NCI-H510A treated with DMSO at 0.1 percent for 48 hours (cell line): ENCODE data around the gene MAP3K7.
"Not testable (repeated sequence)": the region's sequence is repeated elsewhere in the genome, so short reads cannot be mapped to it uniquely, and the experiment has no call there.

Source experiments
- DNase-seq: peaks from one replicate; lab custom pipeline; 2025; lab: John Stamatoyannopoulos, UW

MAP3K7 gene

DNA sequence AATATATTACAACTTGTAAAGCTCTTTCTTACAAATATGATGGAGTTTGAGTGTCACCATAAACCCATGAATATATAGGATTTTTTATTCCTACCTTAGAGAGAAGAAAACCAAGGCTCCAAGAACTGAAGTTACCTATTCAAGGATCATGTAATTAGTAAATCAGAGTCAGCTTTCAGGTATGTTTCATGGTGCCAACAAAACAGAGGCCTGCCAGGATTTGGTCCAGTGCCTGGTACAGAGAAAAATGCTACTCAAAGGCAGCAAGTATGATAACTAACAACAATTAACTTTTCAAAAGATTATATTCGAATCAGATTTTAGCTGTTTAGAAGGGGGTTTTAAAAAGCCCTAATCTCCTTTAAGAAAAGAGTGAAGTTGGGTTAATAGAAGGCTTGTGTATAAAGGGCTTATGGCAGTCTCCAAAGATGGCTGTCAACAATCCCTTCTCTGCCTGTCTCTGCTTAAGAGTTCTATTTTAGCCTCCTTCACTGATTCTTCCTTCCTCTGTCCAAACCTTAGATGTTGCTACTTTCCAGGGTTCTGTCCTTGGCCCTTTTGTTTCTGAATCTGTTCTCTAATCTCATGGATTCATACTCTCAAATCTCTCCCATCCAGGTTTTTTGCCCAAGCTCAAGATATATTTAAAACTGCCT is 7.8 kb downstream of the MAP3K7 start:
- no peak for DNase-seq

DNA sequence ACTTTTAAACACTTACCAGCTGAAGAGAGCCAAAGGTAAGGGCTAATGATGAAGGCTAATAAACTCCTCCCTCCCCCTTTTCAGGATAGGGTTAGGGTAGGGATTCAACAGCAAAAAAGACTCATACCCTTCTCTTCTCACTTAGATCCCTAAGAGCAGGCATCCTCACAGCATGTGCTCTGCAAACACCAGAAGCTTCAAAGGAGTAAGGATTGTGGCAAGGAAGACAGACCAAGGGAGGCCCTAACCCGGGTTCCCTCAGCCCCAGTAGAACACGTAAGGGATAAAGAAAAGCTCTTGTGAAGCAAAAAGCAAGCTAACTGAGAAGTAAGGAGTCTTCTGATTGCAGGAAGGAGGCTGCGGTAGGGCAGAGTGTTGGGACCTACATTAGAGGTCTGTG is 11.6 kb downstream of the MAP3K7 start:
- DNase-seq, result no peak

DNA sequence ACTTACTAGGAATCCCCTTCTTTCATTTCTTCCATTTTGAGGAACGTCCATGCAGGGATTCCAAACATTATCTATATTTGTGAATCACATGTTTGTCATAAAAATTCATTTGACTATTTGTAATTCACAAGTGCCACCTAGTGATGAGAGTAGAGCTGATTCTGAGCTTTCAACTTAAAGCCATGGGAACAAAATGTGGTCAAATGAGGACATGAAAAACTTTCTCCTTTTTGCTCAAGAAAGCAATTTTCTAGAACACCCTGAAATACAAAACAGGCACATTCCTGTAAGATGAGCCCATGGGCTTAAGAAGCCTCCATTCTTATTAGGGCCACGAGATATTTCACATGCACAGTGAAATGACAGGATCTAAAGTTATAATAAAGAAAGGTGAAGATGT is 12.3 kb downstream of the MAP3K7 start:
- DNase-seq, result no peak

DNA sequence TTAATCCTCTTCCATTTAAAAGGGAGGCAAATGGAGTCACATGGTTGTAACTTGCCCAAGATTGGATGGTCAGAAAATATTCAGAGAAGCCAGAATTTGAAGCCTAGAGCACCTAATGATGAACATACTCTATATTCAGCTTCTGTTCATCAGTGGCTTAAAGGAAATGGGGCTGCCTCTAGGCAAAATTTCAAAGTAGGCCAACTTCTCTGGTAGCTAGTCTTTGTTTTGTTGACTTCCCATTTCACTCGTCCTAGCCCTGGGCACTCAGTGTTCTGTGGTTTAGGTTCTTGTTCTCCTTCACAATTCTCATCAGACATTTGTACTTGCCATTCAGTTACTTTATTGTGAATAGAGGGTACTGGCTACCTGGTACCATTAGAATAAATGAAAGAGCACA is 13.2 kb downstream of the MAP3K7 start:
- DNase-seq, result no peak

- DNase-seq, result no peak
Observed at GRCh38 chr6:90572856-90573255, 14.0 kb downstream of the MAP3K7 start.

DNA sequence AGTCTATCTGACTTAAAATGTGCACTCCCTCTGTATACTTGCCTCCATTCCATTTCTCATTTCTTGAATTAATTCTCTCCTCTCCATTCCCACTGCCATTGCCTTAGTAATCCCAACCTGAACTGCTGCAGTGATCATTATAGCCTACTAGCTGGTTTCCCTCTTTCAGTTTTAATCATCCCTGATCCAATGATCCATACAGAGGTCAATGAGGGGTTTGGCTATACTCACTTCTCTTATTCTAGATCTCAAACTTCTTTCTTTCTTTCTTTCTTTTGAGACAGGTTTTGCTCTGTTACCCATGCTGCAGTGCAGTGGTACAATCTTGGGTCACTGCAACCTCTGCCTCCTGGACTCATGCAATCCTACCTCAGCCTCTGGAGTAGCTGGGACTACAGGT is 17.6 kb downstream of the MAP3K7 start:
- DNase-seq, result no peak

DNA sequence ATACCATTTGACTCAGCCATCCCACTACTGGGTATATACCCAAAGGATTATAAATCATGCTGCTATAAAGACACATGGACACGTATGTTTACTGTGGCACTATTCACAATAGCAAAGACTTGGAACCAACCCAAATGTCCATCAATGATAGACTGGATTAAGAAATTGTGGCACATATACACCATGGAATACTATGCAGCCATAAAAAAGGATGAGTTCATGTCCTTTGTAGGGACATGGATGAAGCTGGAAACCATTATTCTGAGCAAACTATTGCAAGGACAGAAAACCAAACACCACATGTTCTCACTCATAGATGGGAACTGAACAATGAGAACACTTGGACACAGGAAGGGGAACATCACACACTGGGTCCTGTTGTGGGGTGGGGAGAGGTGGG is 19.2 kb downstream of the MAP3K7 start:
- not testable (repeated sequence) for DNase-seq

DNA sequence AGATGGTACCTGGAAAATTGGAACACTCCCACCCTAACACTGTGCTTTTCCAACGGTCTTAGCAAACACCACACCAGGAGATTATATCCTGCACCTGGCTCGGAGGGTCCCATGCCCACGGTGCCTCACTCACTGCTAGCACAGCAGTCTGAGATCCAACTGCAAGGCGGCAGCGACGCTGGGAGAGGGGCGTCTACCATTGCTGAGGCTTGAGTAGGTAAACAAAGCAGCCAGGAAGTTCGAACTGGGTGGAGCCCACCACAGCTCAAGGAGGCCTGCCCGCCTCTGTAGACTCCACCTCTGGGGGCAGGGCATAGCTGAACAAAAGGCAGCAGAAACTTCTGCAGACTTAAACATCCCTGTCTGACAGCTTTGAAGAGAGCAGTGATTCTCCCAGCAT is 24.5 kb downstream of the MAP3K7 start:
- not testable (repeated sequence) for DNase-seq

DNA sequence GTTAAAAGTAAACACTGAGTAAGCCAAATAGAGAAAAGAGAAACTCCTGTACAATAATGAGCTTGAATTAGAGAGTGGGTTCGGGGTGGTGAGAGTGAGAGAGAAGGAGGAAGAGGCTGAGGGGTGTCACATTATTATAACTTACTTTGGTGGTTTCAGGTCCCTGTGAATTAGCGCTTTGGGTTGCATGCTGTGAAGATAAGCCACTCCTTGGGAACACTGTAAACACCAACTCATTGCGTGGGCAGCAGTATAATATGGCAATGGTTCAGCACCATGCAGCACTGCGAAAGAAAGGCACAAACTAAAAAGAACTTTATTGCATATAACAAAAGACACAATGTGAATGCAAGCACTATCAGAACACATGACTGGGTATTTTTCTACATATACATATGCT is 26.9 kb downstream of the MAP3K7 start:
- DNase-seq, result no peak

- DNase-seq, result no peak
Observed at GRCh38 chr6:90557006-90557405, 29.9 kb downstream of the MAP3K7 start.

DNA sequence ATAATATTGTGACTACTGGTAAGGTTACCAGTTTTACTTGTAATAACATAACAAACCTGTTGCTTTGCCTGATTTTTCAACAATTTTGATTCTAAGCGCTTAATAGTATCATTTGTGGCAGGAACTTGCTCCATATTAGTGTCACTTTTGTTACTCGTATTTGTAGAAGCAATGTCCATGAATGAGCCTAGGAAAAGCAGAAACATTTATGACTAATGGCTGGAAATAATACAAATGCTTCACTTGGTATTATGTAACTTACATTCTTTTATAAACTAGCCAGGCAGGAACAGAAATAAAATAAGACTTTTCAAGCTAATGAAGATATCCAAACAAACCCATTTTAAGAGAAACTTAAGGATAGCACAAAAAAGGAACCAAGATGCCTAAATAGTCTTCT is 38.9 kb downstream of the MAP3K7 start:
- DNase-seq, result no peak

- no peak for DNase-seq
Observed at GRCh38 chr6:90547079-90547478, 39.8 kb downstream of the MAP3K7 start.

GRCh38 chr6:90545448-90545847 is 41.4 kb downstream of the MAP3K7 start:
- DNase-seq, result no peak

GRCh38 chr6:90544741-90545140 is 42.1 kb downstream of the MAP3K7 start:
- no peak for DNase-seq

DNA sequence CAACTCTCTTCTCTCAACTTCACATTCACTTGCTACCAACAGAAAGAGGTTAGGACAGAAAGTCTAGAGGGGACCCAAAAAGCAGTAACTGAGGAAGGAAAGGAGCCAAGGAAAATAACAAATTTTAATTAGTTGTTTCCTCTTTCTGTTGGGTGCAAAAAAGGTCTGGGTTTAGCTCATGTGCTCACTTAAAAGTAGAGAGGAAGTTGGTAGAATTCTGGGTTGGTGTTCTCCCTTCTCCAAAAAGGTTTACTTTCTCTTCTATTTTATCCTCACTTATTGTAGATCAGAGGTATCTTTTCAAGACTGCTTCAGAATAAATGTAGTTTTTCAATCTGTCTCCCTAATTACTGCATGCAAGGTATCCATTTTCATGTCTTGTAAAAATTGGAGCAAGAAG is 42.8 kb downstream of the MAP3K7 start:
- DNase-seq, result no peak

DNA sequence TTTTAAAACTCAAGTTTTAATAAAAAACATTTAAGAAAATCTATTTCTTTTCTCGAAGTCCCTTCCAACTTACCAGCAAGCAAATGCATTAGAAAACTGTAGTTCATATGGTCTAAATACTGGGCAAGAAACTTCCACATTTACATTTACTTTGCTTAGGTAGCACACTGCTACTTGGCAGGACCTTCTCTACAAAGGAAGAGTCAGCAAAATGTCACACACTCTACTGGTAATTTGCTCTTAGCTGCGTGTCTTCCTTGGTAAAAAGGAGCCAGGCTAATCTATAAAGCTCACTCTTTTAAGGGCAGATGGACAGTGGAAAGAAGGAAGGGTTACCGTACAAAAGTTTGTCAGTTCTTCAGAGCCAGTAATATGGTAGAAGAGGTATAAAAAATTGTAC is 45.7 kb downstream of the MAP3K7 start:
- DNase-seq, result no peak

- DNase-seq, result no peak
Observed at GRCh38 chr6:90538278-90539046, 48.4 kb downstream of the MAP3K7 start.

GRCh38 chr6:90537723-90538258 is 49.1 kb downstream of the MAP3K7 start:
- DNase-seq, result no peak

GRCh38 chr6:90537027-90537426 is 49.8 kb downstream of the MAP3K7 start:
- no peak for DNase-seq

GRCh38 chr6:90536520-90536919 is 50.4 kb downstream of the MAP3K7 start:
- no peak for DNase-seq

DNA sequence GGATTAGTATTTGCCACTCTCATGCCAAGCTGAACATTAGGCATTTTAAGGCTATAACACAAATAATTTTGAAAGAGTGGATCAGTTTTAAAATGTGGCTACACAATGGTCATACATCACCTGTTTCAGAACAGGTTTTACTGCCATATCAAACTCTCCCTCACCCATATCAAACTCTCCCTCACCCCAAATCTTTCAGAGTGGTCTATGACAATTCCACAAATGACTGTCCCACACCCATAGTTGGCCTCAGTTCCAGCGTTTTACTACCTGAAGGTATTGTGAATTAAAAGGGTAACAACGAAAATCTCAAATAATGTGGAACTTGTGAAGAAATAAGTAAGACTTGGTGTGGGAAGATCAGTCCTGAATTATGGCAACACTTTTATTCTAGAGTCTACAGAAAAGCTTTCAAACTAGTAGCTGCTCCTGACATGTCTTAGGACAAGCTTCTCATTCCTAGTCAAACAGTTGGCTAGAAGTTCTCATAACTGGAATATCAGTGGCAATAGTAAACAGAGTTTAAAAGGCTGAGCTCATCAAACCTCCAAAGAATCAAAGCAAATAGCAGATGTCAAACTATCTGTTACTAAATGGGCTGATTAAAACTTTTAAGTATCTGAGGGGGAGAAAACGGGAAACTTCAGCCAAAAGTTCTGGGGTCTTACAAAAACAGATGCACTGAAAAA is 52.4 kb downstream of the MAP3K7 start:
- no peak for DNase-seq

DNA sequence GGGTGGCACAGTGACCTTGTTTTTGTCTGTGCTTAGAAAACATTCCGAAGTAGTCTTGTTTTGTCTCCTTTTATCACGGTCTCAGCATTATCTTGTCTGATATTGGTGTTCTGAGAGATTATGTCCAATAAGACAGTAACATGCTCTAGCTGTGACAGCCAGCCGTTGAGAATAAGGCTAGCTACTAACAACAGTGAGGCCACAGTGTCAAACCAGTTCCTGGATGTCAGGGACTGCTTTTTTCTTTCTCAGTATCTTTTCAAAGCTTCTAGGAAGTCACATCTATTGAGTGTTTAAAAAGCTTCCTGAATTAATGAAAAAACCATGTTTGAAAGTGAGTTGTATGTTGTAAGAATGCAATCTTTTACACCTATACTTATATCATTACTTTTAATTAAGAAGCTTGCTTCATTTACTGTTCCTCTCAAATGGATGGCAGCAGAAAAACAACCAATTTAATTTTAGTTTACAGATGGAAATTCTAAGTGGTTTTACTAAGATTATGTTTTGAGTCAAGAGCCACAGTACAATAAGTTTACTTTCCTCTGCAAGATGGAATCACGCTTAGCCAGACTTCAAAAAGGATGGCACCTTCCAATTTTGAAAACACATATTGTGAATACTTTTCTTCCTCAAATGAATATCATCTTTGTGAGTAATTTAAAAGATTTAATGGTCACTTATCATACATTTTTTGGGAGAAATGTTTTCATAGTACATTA is 53.1 kb downstream of the MAP3K7 start:
- DNase-seq, result no peak
